ENCODE results near the gene BIN1. TPM values are rescaled to one million over a fixed set of nuclear protein-coding genes. Genes with fewer than 3 reads are reported as not detected.

Gene BIN1
- total and polyA plus RNA-seq, 8 donors: 13.3 to 21.3 (median 16.2) TPM

DNA sequence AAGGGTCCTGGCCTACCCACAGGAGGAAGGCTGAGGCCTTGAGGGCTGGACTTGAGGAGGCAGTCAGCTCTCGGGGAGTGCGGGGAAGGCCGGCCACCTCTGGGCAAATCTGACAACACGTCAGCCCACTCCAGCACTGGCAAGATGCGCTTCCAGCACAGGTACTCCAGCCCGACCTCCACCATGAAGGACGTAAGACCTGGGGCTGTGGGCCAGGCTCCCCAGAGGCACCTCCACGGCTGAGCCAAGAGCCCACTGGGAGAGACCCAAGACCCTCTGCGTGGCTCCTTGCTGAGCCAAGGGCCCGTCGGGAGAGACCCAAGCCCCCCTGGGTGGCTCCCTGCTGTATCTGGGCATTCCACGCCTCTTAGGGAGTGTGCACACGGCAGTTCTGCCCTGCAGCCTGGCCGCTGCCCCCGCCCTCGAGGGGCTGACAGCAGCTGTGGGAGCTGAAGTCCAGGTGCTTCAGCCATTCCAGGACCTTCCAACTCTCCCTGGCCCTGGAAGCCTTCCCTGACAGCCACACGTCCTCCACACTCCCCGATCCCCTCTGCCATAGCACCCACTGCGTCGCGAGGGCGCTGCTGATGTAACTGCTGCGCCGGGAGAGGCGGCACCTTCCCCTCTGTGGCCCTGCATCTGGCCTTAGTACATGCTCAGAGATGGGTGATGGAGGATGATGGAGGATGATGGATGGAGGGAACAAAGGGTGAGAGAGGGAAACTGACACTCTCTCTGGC is 50.2 kb downstream of the BIN1 start:
- WGBS, 2 donors: 89 to 92% methylated on average over 25 of the region's 25 CpGs
- FAIRE-seq (no peak), DNase-seq (peak in 1 of 6 donors; percentile 70), ATAC-seq (no peak)
- no peaks in the 10 kb centered on the region for H3K4me1 ChIP-seq
- H3K27ac ChIP-seq: no peak overlapping the region
- no peaks in the 10 kb centered on the region for H3K36me3 ChIP-seq
- H3K4me3 ChIP-seq: no peak overlapping the region
- no peaks in the 10 kb centered on the region for H3K9me3 ChIP-seq
- intact Hi-C loops (cut with DNase I): no loop called here
- no peaks in the 10 kb centered on the region for H3K27me3 ChIP-seq
- TF ChIP-seq CTCF (IDR thresholded peaks at IDR 0.05): no peak

GRCh38 chr2:127056086-127056485 is 50.9 kb downstream of the BIN1 start:
- Histone ChIP-seq H3K9me3 (no peaks in the 10 kb centered on the region), H3K36me3 (no peaks in the 10 kb centered on the region), H3K4me3 (no peak overlapping the region), H3K4me1 (no peaks in the 10 kb centered on the region), H3K27ac (no peak overlapping the region), H3K27me3 (no peaks in the 10 kb centered on the region)
- FAIRE-seq (no peak), ATAC-seq (no peak), DNase-seq (peak in 1 of 6 donors; percentile 38)
- intact Hi-C loops (cut with DNase I): no loop called here
- WGBS, 2 donors: 96% methylated on average over 11 of the region's 11 CpGs
- no peak for TF ChIP-seq CTCF (IDR thresholded peaks at IDR 0.05)

- FAIRE-seq (no peak), ATAC-seq (no peak), DNase-seq (peak in 1 of 6 donors; percentile 79)
- 94 to 95% methylated on average over 13 of the region's 13 CpGs for WGBS, 2 donors
- TF ChIP-seq CTCF (IDR thresholded peaks at IDR 0.05): no peak
- no peak overlapping the region for H3K27ac ChIP-seq
- H3K27me3 ChIP-seq: no peaks in the 10 kb centered on the region
- H3K9me3 ChIP-seq: no peaks in the 10 kb centered on the region
- no peaks in the 10 kb centered on the region for H3K4me1 ChIP-seq
- intact Hi-C loops (cut with DNase I): no loop called here
- no peak overlapping the region for H3K4me3 ChIP-seq
- H3K36me3 ChIP-seq: no peaks in the 10 kb centered on the region
Observed at GRCh38 chr2:127055786-127056076, 51.2 kb downstream of the BIN1 start.

- 94 to 95% methylated on average over 24 to 25 of the region's 25 CpGs for WGBS, 2 donors
- no peaks in the 10 kb centered on the region for H3K36me3 ChIP-seq
- no peaks in the 10 kb centered on the region for H3K4me1 ChIP-seq
- H3K27me3 ChIP-seq: no peaks in the 10 kb centered on the region
- no peaks in the 10 kb centered on the region for H3K9me3 ChIP-seq
- no peak overlapping the region for H3K27ac ChIP-seq
- no peak for TF ChIP-seq CTCF (IDR thresholded peaks at IDR 0.05)
- intact Hi-C loops (cut with DNase I): no loop called here
- no peak for ATAC-seq
- H3K4me3 ChIP-seq: no peak overlapping the region
- no peak for FAIRE-seq
- DNase-seq: peak in 2 of 6 donors; percentile 57 to 76
Observed at GRCh38 chr2:127054996-127055785, 51.8 kb downstream of the BIN1 start.

DNA sequence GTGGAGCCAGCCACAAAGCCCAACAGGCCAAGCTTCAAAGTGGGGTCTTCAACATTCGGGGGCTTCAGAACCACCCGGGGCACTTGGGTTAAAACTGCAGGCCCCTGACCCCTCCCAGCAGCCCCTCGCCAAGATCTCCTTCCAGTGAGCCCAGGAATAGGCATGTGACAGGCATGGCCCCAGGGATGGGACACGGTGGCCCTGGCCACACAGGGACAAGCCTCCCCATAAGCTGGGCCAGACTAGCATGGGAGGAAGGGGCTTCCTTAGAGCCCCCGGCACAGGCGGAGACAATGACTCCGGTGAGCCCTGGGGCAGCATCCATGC is 52.4 kb downstream of the BIN1 start:
- WGBS, 2 donors: 85 to 97% methylated on average over 7 of the region's 7 CpGs
- intact Hi-C loops (cut with DNase I): no loop called here
- no peak for TF ChIP-seq CTCF (IDR thresholded peaks at IDR 0.05)
- H3K9me3 ChIP-seq: no peaks in the 10 kb centered on the region
- ATAC-seq (no peak), FAIRE-seq (no peak), DNase-seq (peak in 1 of 6 donors; percentile 57)
- H3K27ac ChIP-seq: no peak overlapping the region
- H3K4me1 ChIP-seq: no peaks in the 10 kb centered on the region
- no peaks in the 10 kb centered on the region for H3K36me3 ChIP-seq
- no peak overlapping the region for H3K4me3 ChIP-seq
- no peaks in the 10 kb centered on the region for H3K27me3 ChIP-seq
